Hindlimb muscle (tissue), 1 donor: ENCODE data around the gene GNAZ. TPM values are rescaled to one million over a fixed set of nuclear protein-coding genes. Genes with fewer than 3 reads are reported as not detected.
"Not testable (repeated sequence)": the region's sequence is repeated elsewhere in the genome, so short reads cannot be mapped to it uniquely, and the experiment has no call there.

ENCODE experiments used
- DNase-seq: peaks from one replicate; pipeline ENCODE4 v3.0.0-alpha.2; 2013
- polyA plus RNA-seq: library from polyadenylated mRNA; unstranded; fragments of 120-200 nt; gene quantifications from one replicate; pipeline ENCODE4 v1.2.1, GENCODE V29; 2013; ENCODE audit not compliant: insufficient read length

GNAZ gene
- polyA plus RNA-seq, 1 donor, result 3.4 TPM

GRCh38 chr22:23044570-23044969 lies 25.7 kb upstream of the GNAZ start:
- DNase-seq, result no peak

- no peak for DNase-seq
Measured at GRCh38 chr22:23045461-23045860, 24.9 kb upstream of the GNAZ start.

DNA sequence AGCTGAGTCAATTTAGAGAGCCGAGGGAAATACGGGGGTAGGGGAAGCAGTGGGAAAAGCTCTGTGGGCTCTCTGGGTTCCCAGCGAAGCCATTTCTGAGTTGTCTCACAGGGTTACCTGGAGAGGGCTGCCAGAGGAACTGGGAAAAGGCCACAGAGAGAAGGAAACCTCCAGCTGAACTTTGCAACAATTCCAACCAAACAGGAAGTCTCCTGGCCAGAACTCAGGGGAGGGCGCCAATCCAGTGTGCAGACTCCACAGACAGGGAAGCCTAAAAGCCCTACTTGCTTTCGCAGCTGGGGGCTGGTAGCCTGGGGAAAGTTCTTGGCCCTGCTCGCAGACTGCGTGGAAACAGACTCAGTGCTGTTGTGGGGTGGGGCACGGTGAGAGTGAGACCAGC lies 23.1 kb upstream of the GNAZ start:
- DNase-seq, result no peak

GRCh38 chr22:23047742-23048141 lies 22.6 kb upstream of the GNAZ start:
- DNase-seq, result no peak

DNA sequence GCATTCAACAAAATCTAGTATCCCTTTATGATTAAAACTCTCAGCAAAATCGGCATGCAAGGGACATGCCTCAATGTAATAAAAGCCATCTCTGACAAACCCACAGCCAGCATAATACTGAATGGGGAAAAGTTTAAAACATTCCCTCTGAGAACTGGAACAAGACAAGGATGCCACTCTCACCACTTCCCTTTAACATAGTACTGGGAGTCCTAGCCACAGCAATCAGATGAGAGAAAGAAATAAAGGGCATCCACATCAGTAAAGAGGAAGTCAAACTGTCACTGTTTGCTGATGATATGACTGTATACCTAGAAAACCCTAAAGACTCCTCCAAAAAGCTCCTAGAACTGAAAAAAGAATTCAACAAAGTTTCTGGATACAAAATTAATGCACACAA lies 19.8 kb upstream of the GNAZ start:
- not testable (repeated sequence) for DNase-seq

GRCh38 chr22:23053051-23053707 lies 17.1 kb upstream of the GNAZ start:
- DNase-seq, result no peak

GRCh38 chr22:23053912-23054530 lies 16.3 kb upstream of the GNAZ start:
- DNase-seq, result no peak

DNA sequence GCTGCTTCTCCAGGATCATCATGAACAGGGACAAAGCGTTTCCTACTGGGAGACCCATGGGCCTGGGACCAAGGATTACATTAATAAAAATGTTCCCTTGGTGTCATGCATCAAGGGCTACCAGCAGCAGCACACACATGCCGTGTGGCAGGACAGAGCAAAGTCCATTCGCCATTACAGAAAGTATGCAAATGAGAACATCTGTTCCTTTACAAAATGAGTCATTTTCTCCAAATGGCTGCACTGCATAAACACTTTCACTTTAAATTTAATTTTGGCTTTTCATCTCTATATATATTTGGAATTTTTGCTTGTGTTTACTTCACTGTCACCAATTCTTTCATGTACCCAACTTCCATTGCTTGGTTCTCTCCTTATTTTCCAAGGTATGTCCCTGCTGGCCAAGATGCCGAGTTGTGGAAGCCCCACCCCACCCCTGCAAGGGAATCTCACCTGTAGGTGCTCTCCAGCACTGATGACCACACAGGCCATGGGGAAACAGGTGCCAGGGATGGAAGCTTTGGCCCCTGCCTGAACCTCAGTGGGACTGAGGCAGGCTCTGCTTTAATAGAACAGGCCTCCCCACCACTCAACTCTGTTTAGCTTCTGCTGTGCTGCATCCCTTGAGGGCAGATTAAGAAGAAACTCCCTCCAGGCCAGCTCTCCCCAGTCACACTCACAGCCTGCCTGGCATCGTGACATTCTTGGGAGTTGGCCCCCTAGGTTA lies 15.6 kb upstream of the GNAZ start:
- no peak for DNase-seq

DNA sequence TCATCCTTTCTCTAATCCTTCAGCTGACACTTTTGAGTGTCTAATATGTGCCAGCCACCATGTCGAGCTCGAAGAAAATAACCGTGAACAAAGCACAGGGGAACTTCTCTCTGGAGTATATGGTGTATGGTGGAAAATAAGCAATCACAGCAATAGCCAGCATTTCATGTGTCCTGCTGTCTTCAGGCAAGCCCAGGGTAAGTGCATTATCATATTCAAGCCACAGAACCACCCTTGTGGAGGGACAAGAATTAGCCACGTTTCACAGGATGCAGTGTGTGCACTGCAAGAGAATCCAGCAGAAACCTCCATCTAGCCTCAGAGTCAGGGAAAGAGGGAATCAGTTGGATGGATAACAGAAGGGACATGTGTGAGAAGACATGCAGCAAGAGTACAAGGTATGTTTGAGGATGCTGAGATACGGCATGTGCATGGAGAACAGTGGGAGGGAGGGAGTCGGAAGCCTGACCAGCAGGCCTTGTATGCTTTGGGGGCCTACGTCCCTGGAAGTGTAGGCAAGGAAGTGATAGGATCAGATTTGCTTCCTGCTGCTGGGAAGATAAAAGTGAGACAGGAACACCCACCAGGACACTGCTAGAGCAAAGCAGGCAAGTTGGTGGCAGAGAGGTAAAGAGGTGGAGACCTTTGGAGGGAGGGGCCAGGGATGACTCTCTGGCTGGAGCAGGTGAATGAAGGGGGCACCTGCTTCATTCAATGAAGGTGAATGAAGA lies 14.7 kb upstream of the GNAZ start:
- DNase-seq, result no peak

DNA sequence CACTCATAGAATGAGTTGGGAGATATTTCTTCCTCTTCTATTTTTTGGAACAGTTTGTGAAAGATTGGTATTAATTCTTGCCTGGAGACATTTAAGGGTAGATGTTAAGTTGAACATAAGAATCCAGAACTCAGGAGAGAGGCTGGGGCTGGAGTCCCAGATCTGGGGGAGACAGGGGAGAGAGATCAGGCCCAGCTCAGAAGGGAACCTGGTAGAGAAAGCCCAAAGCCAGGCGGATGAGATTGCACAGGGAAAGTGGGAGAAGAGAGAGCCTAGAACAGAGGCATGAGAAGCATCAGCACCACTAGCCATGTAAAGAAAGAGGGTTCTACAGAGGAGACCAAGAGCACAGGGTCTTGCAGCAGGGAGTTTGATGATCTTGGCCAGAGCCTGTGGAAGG lies 13.0 kb upstream of the GNAZ start:
- DNase-seq, result no peak

GRCh38 chr22:23058063-23058462 lies 12.3 kb upstream of the GNAZ start:
- no peak for DNase-seq

GRCh38 chr22:23058481-23059283 lies 11.6 kb upstream of the GNAZ start:
- no peak for DNase-seq

- no peak for DNase-seq
Measured at GRCh38 chr22:23059284-23059948, 10.9 kb upstream of the GNAZ start.

GRCh38 chr22:23060612-23061400 lies 9.5 kb upstream of the GNAZ start:
- DNase-seq, result no peak

DNA sequence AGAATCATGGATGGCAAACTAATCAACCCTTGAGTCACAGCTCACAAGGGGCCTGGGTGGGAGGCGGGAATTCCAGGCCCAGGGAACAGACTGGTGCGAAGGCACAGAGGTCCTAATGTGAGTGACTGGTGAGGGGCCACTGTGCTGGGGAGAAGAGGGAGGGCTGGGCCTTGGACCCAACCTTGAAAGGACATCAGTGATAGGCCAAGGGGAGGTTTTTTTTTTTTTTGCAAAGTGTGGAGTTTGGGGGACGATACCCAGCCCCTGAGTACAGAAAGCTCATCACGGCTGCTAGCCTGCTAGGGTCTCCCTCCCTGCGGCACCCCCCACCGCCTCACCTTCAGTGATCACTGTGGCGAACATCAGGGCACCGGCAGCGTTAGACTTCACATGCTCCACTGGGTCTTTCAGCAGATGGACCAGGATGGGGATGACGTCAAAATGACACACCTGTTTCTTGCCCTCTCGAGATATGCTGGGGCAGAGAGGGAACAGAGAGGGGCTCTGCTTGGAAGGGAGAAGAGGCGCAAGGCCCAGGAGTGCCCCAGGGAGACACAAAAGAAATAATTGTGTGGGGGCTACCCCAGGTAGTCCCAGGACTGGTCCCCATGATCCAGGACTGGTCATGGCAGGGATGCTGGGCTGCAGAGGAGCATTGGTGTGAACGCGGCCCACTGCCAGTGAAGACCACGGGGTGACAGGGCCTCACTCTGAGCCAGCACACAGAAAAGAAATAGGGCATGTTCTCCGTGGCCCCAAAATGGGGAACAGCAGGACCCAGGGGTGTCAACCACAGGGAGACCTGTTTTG lies 8.6 kb upstream of the GNAZ start:
- DNase-seq, result no peak

DNA sequence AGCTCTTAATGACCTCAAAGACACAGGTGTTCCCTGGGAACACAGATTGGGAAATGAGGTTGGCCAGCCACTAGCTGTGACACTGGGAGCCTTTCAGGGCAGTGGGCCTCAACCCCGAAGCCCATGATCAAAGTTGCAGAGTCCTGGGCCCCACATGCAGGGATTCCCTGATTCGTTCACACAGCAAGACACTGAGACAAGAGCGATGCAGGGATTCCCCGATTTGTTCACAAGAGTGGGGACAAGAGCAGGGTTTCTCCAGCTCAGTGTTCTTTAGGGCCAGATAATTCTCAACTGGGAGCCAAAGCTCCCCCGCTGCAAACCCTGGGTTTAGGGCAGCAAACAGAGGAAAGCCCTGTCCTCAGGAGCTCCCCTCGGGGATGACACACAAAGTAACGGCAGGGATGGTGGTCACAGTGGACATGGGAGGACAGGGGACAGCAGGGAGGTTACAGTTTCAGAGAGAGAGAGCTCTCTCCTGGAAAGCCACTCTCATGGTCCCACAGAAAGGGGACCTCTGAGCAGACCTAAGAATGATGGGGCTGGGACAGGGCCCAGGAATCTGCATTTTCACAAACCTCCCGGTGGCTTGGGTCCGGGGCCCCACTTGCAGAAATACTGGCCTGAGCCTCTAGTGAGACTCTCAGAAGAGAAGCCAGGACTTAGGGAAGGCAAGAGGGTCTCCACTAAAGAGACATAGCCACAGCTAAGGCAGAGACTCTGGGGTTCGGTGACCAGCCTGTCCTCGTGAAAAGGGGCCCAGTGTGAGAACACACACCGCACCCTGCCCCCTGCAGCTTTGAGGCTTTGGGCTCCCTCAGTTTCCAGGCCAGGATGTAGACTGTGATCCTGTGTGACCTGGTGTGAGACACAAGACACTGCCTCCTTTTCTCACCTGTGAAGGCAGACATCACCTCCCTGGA lies 7.4 kb upstream of the GNAZ start:
- DNase-seq, result no peak

- no peak for DNase-seq
Measured at GRCh38 chr22:23063539-23064380, 6.6 kb upstream of the GNAZ start.
